HFF-Myc (cell line): ENCODE results near the gene TMEM115.
A peak's percentile ranks its signal among the peaks of the same experiment; 100 is the strongest.

Experiments
- DNase-seq: peaks from one replicate; pipeline ENCODE4 v3.0.0-alpha.2; 2011; ENCODE audit warnings: low read depth; ENCODE audit errors: extremely low read depth
- H3K4me3 ChIP-seq: replicated peaks from 2 replicates; pipeline ENCODE4 v1.5.1; 2011; ENCODE audit warnings: low read depth, mild to moderate bottlenecking, control low read depth, low read length
- TF ChIP-seq, protein P1 (sequence below): IDR thresholded peaks from 2 replicates; pipeline ENCODE4 v1.5.1; 2012; ENCODE audit warnings: mild to moderate bottlenecking, low read depth, low read length, control low read depth; ENCODE audit errors: missing control alignments

Gene TMEM115

DNA sequence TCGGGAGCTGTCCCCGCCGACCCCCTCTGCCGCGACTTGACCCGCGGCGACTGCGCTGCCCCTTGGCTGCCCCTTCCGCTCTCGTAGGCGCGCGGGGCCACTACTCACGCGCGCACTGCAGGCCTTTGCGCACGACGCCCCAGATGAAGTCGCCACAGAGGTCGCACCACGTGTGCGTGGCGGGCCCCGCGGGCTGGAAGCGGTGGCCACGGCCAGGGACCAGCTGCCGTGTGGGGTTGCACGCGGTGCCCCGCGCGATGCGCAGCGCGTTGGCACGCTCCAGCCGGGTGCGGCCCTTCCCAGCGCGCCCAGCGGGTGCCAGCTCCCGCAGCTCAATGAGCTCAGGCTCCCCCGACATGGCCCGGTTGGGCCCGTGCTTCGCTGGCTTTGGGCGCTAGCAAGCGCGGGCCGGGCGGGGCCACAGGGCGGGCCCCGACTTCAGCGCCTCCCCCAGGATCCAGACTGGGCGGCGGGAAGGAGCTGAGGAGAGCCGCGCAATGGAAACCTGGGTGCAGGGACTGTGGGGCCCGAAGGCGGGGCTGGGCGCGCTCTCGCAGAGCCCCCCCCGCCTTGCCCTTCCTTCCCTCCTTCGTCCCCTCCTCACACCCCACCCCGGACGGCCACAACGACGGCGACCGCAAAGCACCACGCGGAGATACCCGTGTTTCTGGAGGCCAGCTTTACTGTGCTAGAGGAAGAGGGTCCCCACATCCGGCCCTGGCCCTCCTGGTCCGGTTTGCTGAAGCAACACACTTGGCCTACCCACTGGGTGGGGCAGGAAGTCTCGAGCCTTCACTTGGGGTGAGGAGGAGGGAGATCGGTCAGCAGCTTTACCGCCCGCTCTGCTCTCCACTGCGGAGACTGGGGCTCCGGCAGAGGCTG is 18.6 kb downstream of the TMEM115 start, which contains the start of gene RASSF1:
Gene RASSF1, minus strand, starts transcription at position 389 of the 882 bp plus-strand sequence. Its CDS starts 31 bp downstream, at position 358.
- DNase-seq, result no peak
- TF ChIP-seq, protein P1, sequence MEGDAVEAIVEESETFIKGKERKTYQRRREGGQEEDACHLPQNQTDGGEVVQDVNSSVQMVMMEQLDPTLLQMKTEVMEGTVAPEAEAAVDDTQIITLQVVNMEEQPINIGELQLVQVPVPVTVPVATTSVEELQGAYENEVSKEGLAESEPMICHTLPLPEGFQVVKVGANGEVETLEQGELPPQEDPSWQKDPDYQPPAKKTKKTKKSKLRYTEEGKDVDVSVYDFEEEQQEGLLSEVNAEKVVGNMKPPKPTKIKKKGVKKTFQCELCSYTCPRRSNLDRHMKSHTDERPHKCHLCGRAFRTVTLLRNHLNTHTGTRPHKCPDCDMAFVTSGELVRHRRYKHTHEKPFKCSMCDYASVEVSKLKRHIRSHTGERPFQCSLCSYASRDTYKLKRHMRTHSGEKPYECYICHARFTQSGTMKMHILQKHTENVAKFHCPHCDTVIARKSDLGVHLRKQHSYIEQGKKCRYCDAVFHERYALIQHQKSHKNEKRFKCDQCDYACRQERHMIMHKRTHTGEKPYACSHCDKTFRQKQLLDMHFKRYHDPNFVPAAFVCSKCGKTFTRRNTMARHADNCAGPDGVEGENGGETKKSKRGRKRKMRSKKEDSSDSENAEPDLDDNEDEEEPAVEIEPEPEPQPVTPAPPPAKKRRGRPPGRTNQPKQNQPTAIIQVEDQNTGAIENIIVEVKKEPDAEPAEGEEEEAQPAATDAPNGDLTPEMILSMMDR, result no peak
- peak within 1 kb of the TSS; percentile 97 for H3K4me3 ChIP-seq

GRCh38 chr3:50340147-50340447 is 19.2 kb downstream of the TMEM115 start:
- peak overlapping the region; percentile 97 for H3K4me3 ChIP-seq
- TF ChIP-seq, protein P1, result no peak
- DNase-seq, result no peak

- DNase-seq, result no peak
- H3K4me3 ChIP-seq, result peak overlapping the region; percentile 97
- TF ChIP-seq, protein P1, result no peak
Measured at GRCh38 chr3:50339485-50340146, 19.7 kb downstream of the TMEM115 start.

- peak overlapping the region; percentile 97 for H3K4me3 ChIP-seq
- DNase-seq, result no peak
- TF ChIP-seq, protein P1, result no peak
Measured at GRCh38 chr3:50338965-50339364, 20.4 kb downstream of the TMEM115 start.

- TF ChIP-seq, protein P1, result no peak
- peak; percentile 94 for DNase-seq
- H3K4me3 ChIP-seq, result peak overlapping the region; percentile 97
Measured at GRCh38 chr3:50337175-50337861, 22.0 kb downstream of the TMEM115 start.

DNA sequence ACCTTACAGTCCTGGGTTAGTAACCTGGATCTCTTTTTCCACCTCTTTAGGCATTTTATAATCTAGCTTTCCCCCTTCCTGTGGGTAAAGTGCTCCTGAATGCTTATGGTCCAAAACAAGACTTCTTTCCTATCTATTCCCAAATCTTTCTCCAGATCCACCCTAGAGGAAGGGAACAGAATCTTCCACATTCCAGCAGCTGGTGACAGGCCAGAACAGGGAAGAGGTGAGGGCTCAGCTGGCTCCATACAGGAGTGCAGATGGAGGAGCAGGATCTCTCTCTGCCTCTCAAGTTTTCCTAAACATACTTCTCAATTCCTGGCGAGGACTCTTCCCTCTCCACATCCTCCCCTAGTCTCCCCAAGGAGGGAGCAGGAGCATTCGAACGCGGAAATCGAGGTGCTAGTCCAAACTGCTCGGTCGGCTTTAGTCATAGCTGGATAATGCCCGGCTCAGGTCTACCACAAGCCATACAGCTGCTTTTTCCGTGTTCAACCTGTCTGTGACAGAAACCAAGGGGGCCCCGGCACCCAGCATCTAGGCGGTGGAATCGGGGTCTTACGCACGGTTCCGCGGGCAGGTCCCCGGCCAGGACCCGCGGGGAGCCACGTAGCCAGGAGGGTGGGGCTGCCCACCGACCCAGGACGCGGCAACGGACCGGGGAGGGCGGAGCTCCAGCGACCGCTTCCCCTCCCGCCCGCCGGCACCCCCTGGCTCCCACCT is 22.7 kb downstream of the TMEM115 start:
- TF ChIP-seq, protein P1, result no peak
- H3K4me3 ChIP-seq, result peak overlapping the region; percentile 97
- no peak for DNase-seq
